ENCODE results near the gene ATP2B3.

Gene ATP2B3

GRCh38 chrX:153576239-153576870, 58.9 kb downstream of the ATP2B3 start:
- no peak for DNase-seq

- DNase-seq = no peak
Observed at GRCh38 chrX:153576961-153577360, 59.5 kb downstream of the ATP2B3 start.

- peak; percentile 43 for DNase-seq
Observed at GRCh38 chrX:153578200-153578835, 60.9 kb downstream of the ATP2B3 start.

GRCh38 chrX:153578889-153579288, 61.4 kb downstream of the ATP2B3 start:
- DNase-seq = peak; percentile 26

- no peak for DNase-seq
Observed at GRCh38 chrX:153580700-153581386, 63.4 kb downstream of the ATP2B3 start.

GRCh38 chrX:153582896-153583295, 65.5 kb downstream of the ATP2B3 start:
- DNase-seq = peak; percentile 50

GRCh38 chrX:153583433-153583832, 66.0 kb downstream of the ATP2B3 start:
- no peak for DNase-seq

GRCh38 chrX:153585827-153586226, 68.4 kb downstream of the ATP2B3 start:
- no peak for DNase-seq

- no peak for DNase-seq
Observed at GRCh38 chrX:153587342-153587741, 69.9 kb downstream of the ATP2B3 start.

GRCh38 chrX:153588021-153588781, 70.8 kb downstream of the ATP2B3 start:
- no peak for DNase-seq

GRCh38 chrX:153588782-153589446, 71.5 kb downstream of the ATP2B3 start:
- DNase-seq = no peak

GRCh38 chrX:153590961-153591956, 73.8 kb downstream of the ATP2B3 start:
- DNase-seq = no peak

- no peak for DNase-seq
Observed at GRCh38 chrX:153592091-153592833, 74.8 kb downstream of the ATP2B3 start.

GRCh38 chrX:153592966-153593688, 75.7 kb downstream of the ATP2B3 start:
- no peak for DNase-seq

GRCh38 chrX:153593811-153594500, 76.5 kb downstream of the ATP2B3 start:
- no peak for DNase-seq

- DNase-seq = no peak
Observed at GRCh38 chrX:153595387-153595786, 77.9 kb downstream of the ATP2B3 start.

- no peak for DNase-seq
Observed at GRCh38 chrX:153595859-153596857, 78.7 kb downstream of the ATP2B3 start.
